Measurements from ENCODE around the gene MKKS. TPM values are rescaled to one million over a fixed set of nuclear protein-coding genes. Genes with fewer than 3 reads are reported as not detected.

Gene MKKS
- total and polyA plus RNA-seq, 2 donors from 2014 or later = 17.8 to 49.2 TPM

DNA sequence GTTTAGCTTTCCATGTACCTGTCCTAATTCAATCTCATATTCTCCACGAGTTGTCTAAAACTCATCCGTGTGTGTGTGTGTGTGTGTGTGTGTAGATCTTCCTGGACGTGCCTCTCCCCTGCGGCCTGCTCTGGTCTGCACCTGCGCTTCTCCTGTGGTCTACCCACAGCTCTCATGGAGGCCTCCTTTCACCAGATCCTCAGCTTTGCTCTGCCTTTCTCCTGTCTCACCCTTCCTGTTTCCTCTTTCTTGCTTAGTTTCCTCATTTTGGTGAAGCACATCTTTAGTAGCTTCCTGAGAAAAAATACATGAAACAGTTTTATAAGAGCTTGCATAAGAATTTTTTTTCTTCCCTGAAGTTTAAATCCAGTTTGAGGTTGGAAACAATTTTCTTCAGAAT is 19.2 kb upstream of the MKKS start:
- H3K27ac ChIP-seq (ENCODE audit: low read depth in 2 of 2, low read length in 2 of 2) = no peak overlapping the region
- no peaks in the 10 kb centered on the region for H3K4me1 ChIP-seq (ENCODE audit: control insufficient read depth in 2 of 3, insufficient read depth in 2 of 3, low read depth in 1 of 3, low read length in 3 of 3)
- no peak for FAIRE-seq
- intact Hi-C loops (cut with DNase I) = no loop called here
- no peaks in the 10 kb centered on the region for H3K27me3 ChIP-seq (ENCODE audit: control insufficient read depth, insufficient read depth, low read length)
- no peak overlapping the region for H3K4me3 ChIP-seq (ENCODE audit: low read length in 3 of 3)
- H3K36me3 ChIP-seq (ENCODE audit: control insufficient read depth in 2 of 3, insufficient read depth in 3 of 3, low read length in 3 of 3) = no peaks in the 10 kb centered on the region
- no peak for TF ChIP-seq CTCF (IDR thresholded peaks at IDR 0.05; ENCODE audit: borderline replicate concordance, extremely low read depth, insufficient read depth)
- DNase-seq = no peak
- no peaks in the 10 kb centered on the region for H3K9me3 ChIP-seq (ENCODE audit: control insufficient read depth in 2 of 3, insufficient read depth in 1 of 3, low read length in 3 of 3)
- H3K9ac ChIP-seq (ENCODE audit: low read length in 3 of 3) = no peak overlapping the region

GRCh38 chr20:10449270-10449669 is 15.2 kb upstream of the MKKS start:
- no peak overlapping the region for H3K27ac ChIP-seq (ENCODE audit: low read depth in 2 of 2, low read length in 2 of 2)
- no peak for DNase-seq
- H3K4me3 ChIP-seq (ENCODE audit: low read length in 3 of 3) = no peak overlapping the region
- TF ChIP-seq CTCF (IDR thresholded peaks at IDR 0.05; ENCODE audit: borderline replicate concordance, extremely low read depth, insufficient read depth) = no peak
- H3K9ac ChIP-seq (ENCODE audit: low read length in 3 of 3) = no peak overlapping the region
- no peak for FAIRE-seq
- H3K4me1 ChIP-seq (ENCODE audit: control insufficient read depth in 2 of 3, insufficient read depth in 2 of 3, low read depth in 1 of 3, low read length in 3 of 3) = no peaks in the 10 kb centered on the region
- no peaks in the 10 kb centered on the region for H3K36me3 ChIP-seq (ENCODE audit: control insufficient read depth in 2 of 3, insufficient read depth in 3 of 3, low read length in 3 of 3)
- H3K9me3 ChIP-seq (ENCODE audit: control insufficient read depth in 2 of 3, insufficient read depth in 1 of 3, low read length in 3 of 3) = no peaks in the 10 kb centered on the region
- intact Hi-C loops (cut with DNase I) = no loop called here
- H3K27me3 ChIP-seq (ENCODE audit: control insufficient read depth, insufficient read depth, low read length) = no peaks in the 10 kb centered on the region

- no peak overlapping the region for H3K27ac ChIP-seq (ENCODE audit: low read depth in 2 of 2, low read length in 2 of 2)
- no peaks in the 10 kb centered on the region for H3K9me3 ChIP-seq (ENCODE audit: control insufficient read depth in 2 of 3, insufficient read depth in 1 of 3, low read length in 3 of 3)
- H3K9ac ChIP-seq (ENCODE audit: low read length in 3 of 3) = no peak overlapping the region
- no peaks in the 10 kb centered on the region for H3K36me3 ChIP-seq (ENCODE audit: control insufficient read depth in 2 of 3, insufficient read depth in 3 of 3, low read length in 3 of 3)
- FAIRE-seq (no peak), DNase-seq (no peak)
- no peaks in the 10 kb centered on the region for H3K4me1 ChIP-seq (ENCODE audit: control insufficient read depth in 2 of 3, insufficient read depth in 2 of 3, low read depth in 1 of 3, low read length in 3 of 3)
- TF ChIP-seq CTCF (IDR thresholded peaks at IDR 0.05; ENCODE audit: borderline replicate concordance, extremely low read depth, insufficient read depth) = no peak
- no peak overlapping the region for H3K4me3 ChIP-seq (ENCODE audit: low read length in 3 of 3)
- intact Hi-C loops (cut with DNase I) = no loop called here
- no peaks in the 10 kb centered on the region for H3K27me3 ChIP-seq (ENCODE audit: control insufficient read depth, insufficient read depth, low read length)
Observed at GRCh38 chr20:10448270-10449156, 14.5 kb upstream of the MKKS start.

All from kidney (tissue), 14 donors.